GM23338 (cell line): ENCODE measurements around the gene CACTIN. TPM values are rescaled to one million over a fixed set of nuclear protein-coding genes. Genes with fewer than 3 reads are reported as not detected.

Source experiments
- ATAC-seq: fragments of 200-7000 bp; cut with Tn5 transposase; 3 replicates; pipeline ENCODE4 v1.9.1; 2020
- DNase-seq: peaks from one replicate; pipeline ENCODE4 v3.0.0-alpha.2; 2015; ENCODE audit warnings: low spot score
- H2AFZ ChIP-seq: fragments of 200-600 bp; sonication (generic); 2 replicates; pipeline ENCODE4 v1.8.0; 2016; ENCODE audit warnings: antibody characterized with exemption, mild to moderate bottlenecking, moderate library complexity
- H3F3A ChIP-seq: fragments of 200-600 bp; sonication (generic); replicated peaks from 2 replicates; pipeline ENCODE4 v1.8.0; 2017; ENCODE audit warnings: antibody characterized with exemption, mixed run types, low read depth
- H3K27ac ChIP-seq: fragments of 200-600 bp; sonication (generic); 2 replicates; pipeline ENCODE4 v1.6.1; 2016; ENCODE audit warnings: low read depth
- H3K27me3 ChIP-seq: fragments of 200-600 bp; sonication (generic); 2 replicates; pipeline ENCODE4 v1.8.0; 2016; ENCODE audit warnings: mild to moderate bottlenecking, mixed run types, moderate library complexity; ENCODE audit not compliant: insufficient read depth
- H3K36me3 ChIP-seq: fragments of 200-600 bp; sonication (generic); 2 replicates; pipeline ENCODE4 v1.8.0; 2016; ENCODE audit warnings: mild to moderate bottlenecking; ENCODE audit not compliant: insufficient read depth
- H3K4me1 ChIP-seq: fragments of 200-600 bp; sonication (generic); 2 replicates; pipeline ENCODE4 v1.8.0; 2016; ENCODE audit warnings: mild to moderate bottlenecking, moderate library complexity; ENCODE audit not compliant: insufficient read depth
- H3K4me2 ChIP-seq: fragments of 200-600 bp; sonication (generic); 2 replicates; pipeline ENCODE4 v1.7.1; 2017; ENCODE audit warnings: mixed run types
- H3K4me3 ChIP-seq: fragments of 200-600 bp; sonication (generic); 2 replicates; pipeline ENCODE4 v1.6.1; 2016; ENCODE audit warnings: mixed run types
- H3K79me2 ChIP-seq: fragments of 200-600 bp; sonication (generic); replicated peaks from 2 replicates; pipeline ENCODE4 v1.8.0; 2017; ENCODE audit warnings: mild to moderate bottlenecking; ENCODE audit not compliant: insufficient read depth
- H3K9me2 ChIP-seq: fragments of 200-600 bp; sonication (generic); 2 replicates; pipeline ENCODE4 v1.8.0; 2017; ENCODE audit not compliant: insufficient read depth
- H4K20me1 ChIP-seq: fragments of 200-600 bp; sonication (generic); replicated peaks from 2 replicates; pipeline ENCODE4 v1.8.0; 2017; ENCODE audit warnings: mild to moderate bottlenecking; ENCODE audit not compliant: insufficient read depth
- H3K27ac Mint-ChIP-seq: 2 replicates; pipeline ENCODE4 v1.8.0; 2020; ENCODE audit warnings: inconsistent platforms, mild to moderate bottlenecking, moderate library complexity, mixed read lengths
- H3K27me3 Mint-ChIP-seq: 3 replicates; pipeline ENCODE4 v1.8.0; 2022; ENCODE audit warnings: low read depth, mild to moderate bottlenecking, moderate library complexity, mixed read lengths, inconsistent platforms; ENCODE audit not compliant: insufficient read depth, poor library complexity
- H3K36me3 Mint-ChIP-seq: 3 replicates; pipeline ENCODE4 v1.8.0; 2021; ENCODE audit warnings: low read depth, mild to moderate bottlenecking, inconsistent platforms, moderate library complexity, mixed read lengths
- H3K4me1 Mint-ChIP-seq: 3 replicates; pipeline ENCODE4 v1.8.0; 2020; ENCODE audit warnings: mild to moderate bottlenecking, inconsistent platforms, mixed read lengths
- H3K4me3 Mint-ChIP-seq: 3 replicates; pipeline ENCODE4 v1.8.0; 2021; ENCODE audit warnings: moderate library complexity, mild to moderate bottlenecking, inconsistent platforms, mixed read lengths
- H3K9me3 Mint-ChIP-seq: 3 replicates; pipeline ENCODE4 v1.8.0; 2020; ENCODE audit warnings: moderate library complexity, mild to moderate bottlenecking, inconsistent platforms, mixed read lengths
- EZH2phosphoT487 ChIP-seq: fragments of 200-600 bp; sonication (generic); IDR thresholded peaks from one replicate; pipeline ENCODE4 v1.8.1; 2018; ENCODE audit warnings: antibody characterized with exemption; ENCODE audit not compliant: unreplicated experiment
- NANOG ChIP-seq: IDR thresholded peaks from 2 replicates; pipeline ENCODE4 v1.6.1; 2016; ENCODE audit warnings: antibody characterized with exemption, borderline replicate concordance
- REST ChIP-seq: IDR thresholded peaks from one replicate; pipeline ENCODE4 v1.6.1; 2018; ENCODE audit warnings: antibody characterized with exemption; ENCODE audit not compliant: unreplicated experiment
- ZNF462 ChIP-seq: fragments of 250-450 bp; sonication (Bioruptor Pico); IDR thresholded peaks from 2 replicates; pipeline ENCODE4 v1.5.0; 2020; ENCODE audit warnings: mild to moderate bottlenecking, moderate library complexity
- polyA plus RNA-seq: library from polyadenylated mRNA; unstranded; fragments of >200 nt; fragmentation: Nextera tagmentation; extraction: Ambion mirVana; gene quantifications from 2 replicates; pipeline ENCODE4 v1.2.1, GENCODE V29; 2016
- total RNA-seq: library from RNA; depleted of rRNA; stranded (reverse); fragments of >200 nt; shearing (Covaris generic); gene quantifications from 2 replicates; pipeline ENCODE4 v1.2.3, GENCODE V29; 2014

Gene CACTIN
- total and polyA plus RNA-seq, 2 experiments from 2014 or later = 14.3 to 47.4 TPM

GRCh38 chr19:3605361-3605760, 21.2 kb downstream of the CACTIN start:
- no peak for ATAC-seq
- H4K20me1 ChIP-seq = no peaks in the 10 kb centered on the region

More at GRCh38 chr19:3605361-3605760, 21.2 kb downstream of the CACTIN start:
- H3K4me2 ChIP-seq = no peak overlapping the region; the same call in 1 of the 2 replicates
- no peaks in the 10 kb centered on the region for H3K36me3 ChIP-seq
- Mint-ChIP-seq H3K9me3 (no peaks in the 10 kb centered on the region), H3K4me1 (peaks cover 11% of the 10 kb centered on the region), H3K27me3 (peaks cover 10% of the 10 kb centered on the region), H3K36me3 (peaks cover 5% of the 10 kb centered on the region; the same call in 2 of the 3 replicates), H3K4me3 (no peak overlapping the region), H3K27ac (no peak overlapping the region)
- no peak for DNase-seq
- no peak overlapping the region for H3K4me3 ChIP-seq
- H3K27me3 ChIP-seq = peaks cover 11% of the 10 kb centered on the region
- no peaks in the 10 kb centered on the region for H3K79me2 ChIP-seq
- TF ChIP-seq ZNF462 (CRISPR knock-in tag) (no peak), REST (no peak), NANOG (no peak), EZH2phosphoT487 (no peak)
- H3K27ac ChIP-seq = no peak overlapping the region
- H3K4me1 ChIP-seq = peaks cover 10% of the 10 kb centered on the region
- no peaks in the 10 kb centered on the region for H3K9me2 ChIP-seq
- H3F3A ChIP-seq = peaks cover 4% of the 10 kb centered on the region; the same call in 1 of the 2 replicates
- H2AFZ ChIP-seq = no peak overlapping the region
